ENCODE measurements around the gene FILIP1L.

DNA sequence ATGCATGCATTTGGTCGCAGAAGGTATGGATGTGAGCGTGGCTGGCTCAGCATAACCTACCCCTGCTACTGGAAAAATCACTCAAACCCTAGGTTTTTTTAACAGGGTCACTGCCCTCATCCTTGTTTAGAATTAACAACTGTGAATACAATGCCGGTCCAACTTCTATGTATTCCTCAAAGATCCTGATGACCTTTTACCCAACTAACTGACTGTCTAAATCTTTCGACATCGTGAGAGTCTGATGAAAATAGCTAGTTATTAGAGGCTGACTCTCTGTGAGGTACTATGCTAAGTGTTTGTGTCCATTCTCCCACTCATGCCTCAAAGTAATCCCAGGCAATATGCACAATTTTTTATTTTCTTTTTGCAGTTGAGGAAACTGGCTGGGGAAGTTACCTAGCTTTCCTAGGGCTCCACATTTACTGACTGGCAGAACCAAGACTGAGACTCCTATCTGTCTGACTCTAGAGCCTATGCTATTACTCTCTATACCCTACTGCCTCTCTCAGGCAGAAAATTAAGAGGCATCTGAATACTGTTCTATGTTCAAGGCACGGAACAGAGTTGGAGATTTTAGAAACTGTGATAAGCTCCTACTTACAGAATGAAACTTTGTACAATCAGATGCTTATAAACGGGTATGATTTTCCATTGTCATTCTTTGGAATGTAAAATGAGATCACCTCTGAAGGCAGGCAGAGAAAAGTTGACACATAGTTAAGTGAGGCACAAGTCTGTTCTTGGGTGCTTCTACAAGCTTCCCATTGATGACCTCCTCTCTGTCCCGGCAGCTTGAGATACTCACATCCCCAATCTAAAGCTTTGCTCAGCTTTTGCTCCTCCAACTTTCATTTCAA, 56.4 kb downstream of the FILIP1L start:
- TF ChIP-seq CTCF (IDR thresholded peaks at IDR 0.05) (no peak), POLR2AphosphoS5 (IDR thresholded peaks at IDR 0.05) (no peak)
